Left ventricle myocardium inferior (tissue), 1 donor: ENCODE results near the gene CASQ2. TPM values are rescaled to one million over a fixed set of nuclear protein-coding genes. Genes with fewer than 3 reads are reported as not detected.
A peak's percentile ranks its signal among the peaks of the same experiment; 100 is the strongest.

Experiments
- DNase-seq: peaks from one replicate; pipeline ENCODE4 v3.0.0-alpha.2; 2020
- H3K27ac ChIP-seq: fragments of 200-600 bp; replicated peaks from 2 replicates; pipeline ENCODE4 v1.8.0; 2021
- H3K27me3 ChIP-seq: fragments of 200-600 bp; 2 replicates; pipeline ENCODE4 v1.8.0; 2021; ENCODE audit warnings: low read depth
- H3K36me3 ChIP-seq: fragments of 200-600 bp; 2 replicates; pipeline ENCODE4 v1.8.0; 2021
- H3K4me1 ChIP-seq: fragments of 200-600 bp; 2 replicates; pipeline ENCODE4 v1.8.0; 2021
- H3K4me3 ChIP-seq: fragments of 200-600 bp; 2 replicates; pipeline ENCODE4 v1.8.0; 2021; ENCODE audit warnings: mild to moderate bottlenecking, moderate library complexity
- H3K9me3 ChIP-seq: fragments of 200-600 bp; replicated peaks from 2 replicates; pipeline ENCODE4 v1.8.0; 2021
- intact Hi-C: fragments of 100-400 bp; cut with micrococcal nuclease; formaldehyde crosslinking; loops from one replicate; pipeline ENCODE4 v1.11.0; 2022
- total RNA-seq: library from RNA; stranded (reverse); fragmentation: NEBNext Ultra II Directional; extraction: Animal tissue kit (Norgen Biotek cat#: 25700); gene quantifications from one replicate; pipeline ENCODE4 v1.2.1, GENCODE V29; 2021
- TF ChIP-seq, protein P1 (sequence below): fragments of 200-600 bp; IDR thresholded peaks from 2 replicates; pipeline ENCODE4 v1.8.0; 2021; ENCODE audit warnings: antibody characterized with exemption, mild to moderate bottlenecking, borderline replicate concordance
- donor health status: DM: no; HTN: yes; CAD: no; lungs with severe emphysema.

CASQ2 gene
- total RNA-seq, 1 donor from 2014 or later: 1,110 TPM

DNA sequence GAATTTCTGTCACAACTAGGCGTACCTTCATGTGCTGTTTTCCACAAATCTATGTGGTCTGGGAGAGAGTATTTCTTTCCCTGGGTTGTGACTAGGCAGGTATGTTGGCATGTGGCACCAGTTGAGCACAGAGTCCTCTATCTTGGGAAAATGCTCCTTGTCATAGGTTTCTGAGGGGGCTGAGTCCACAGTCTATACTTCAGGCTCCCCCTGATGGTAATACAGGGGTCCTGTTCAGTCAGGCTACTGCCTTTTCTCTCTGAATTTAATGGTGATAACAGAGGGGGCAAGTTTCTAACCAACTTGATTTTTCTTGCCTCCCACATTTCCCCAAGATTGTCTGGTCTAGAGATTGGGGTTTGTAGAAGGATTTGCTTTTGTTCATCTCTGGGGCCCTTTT lies 90.9 kb downstream of the CASQ2 start:
- peaks cover 59% of the 10 kb centered on the region for H3K4me1 ChIP-seq
- H3K27ac ChIP-seq: no peak overlapping the region
- no peak for DNase-seq
- H3K4me3 ChIP-seq: no peak overlapping the region
- H3K36me3 ChIP-seq: peaks cover 4% of the 10 kb centered on the region
- intact Hi-C loops: no loop called here
- TF ChIP-seq, protein P1, sequence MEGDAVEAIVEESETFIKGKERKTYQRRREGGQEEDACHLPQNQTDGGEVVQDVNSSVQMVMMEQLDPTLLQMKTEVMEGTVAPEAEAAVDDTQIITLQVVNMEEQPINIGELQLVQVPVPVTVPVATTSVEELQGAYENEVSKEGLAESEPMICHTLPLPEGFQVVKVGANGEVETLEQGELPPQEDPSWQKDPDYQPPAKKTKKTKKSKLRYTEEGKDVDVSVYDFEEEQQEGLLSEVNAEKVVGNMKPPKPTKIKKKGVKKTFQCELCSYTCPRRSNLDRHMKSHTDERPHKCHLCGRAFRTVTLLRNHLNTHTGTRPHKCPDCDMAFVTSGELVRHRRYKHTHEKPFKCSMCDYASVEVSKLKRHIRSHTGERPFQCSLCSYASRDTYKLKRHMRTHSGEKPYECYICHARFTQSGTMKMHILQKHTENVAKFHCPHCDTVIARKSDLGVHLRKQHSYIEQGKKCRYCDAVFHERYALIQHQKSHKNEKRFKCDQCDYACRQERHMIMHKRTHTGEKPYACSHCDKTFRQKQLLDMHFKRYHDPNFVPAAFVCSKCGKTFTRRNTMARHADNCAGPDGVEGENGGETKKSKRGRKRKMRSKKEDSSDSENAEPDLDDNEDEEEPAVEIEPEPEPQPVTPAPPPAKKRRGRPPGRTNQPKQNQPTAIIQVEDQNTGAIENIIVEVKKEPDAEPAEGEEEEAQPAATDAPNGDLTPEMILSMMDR: peak; percentile 25
- no peaks in the 10 kb centered on the region for H3K9me3 ChIP-seq
- H3K27me3 ChIP-seq: no peaks in the 10 kb centered on the region

DNA sequence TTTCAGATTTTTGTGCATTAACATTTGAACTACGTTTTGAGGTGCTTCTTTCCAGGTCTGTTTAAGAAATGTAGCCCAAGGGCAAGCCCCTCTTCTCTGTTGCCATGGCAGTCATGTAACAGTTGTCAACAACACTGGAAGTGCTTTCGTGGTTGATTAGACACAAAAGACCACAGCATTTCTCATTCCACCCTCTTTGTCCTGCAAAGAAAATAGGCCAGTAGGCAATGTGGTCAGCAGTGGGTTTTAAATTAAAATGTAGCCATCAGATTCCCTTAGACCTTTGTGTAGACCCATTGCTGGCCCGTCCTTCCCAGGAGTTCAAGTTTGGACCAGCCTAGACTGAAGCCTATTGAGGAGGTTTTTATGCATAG lies 91.3 kb downstream of the CASQ2 start:
- Histone ChIP-seq H3K27ac (no peak overlapping the region), H3K27me3 (no peaks in the 10 kb centered on the region), H3K4me3 (no peak overlapping the region), H3K36me3 (no peaks in the 10 kb centered on the region), H3K4me1 (peaks cover 63% of the 10 kb centered on the region), H3K9me3 (no peaks in the 10 kb centered on the region)
- DNase-seq: no peak
- TF ChIP-seq, protein P1: no peak
- intact Hi-C loops: no loop called here

DNA sequence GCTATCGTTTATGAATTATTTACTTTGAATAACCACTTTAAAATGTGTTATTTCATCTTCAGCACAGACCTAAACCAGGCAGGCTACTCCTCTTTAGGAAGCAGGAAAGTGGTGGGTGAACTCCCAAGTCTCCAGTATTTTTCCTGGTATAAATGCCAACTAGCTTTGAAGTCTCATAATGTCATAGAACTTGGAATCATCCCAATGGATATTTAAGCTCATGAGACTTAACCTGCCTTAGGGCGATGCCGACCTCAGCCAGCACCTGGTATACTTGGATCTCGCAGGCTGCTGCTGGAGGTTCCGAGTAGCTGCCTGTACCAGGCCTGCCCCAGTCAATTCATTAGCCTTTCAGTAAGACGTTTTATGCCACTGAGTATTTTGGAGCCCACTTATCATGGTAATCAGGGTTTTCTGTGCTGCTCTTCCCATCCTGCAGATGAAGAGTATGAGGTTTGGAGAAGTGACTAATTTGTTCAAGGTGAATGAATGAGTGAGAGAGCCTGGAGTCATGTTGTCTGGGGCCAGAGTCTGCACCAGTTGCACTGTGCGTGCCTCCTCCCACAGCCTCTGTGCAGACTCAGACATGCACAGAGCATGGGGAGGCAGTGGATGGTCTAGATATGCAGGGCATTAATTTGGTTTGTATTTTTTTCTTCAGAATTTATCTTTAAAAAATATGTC lies 91.9 kb downstream of the CASQ2 start:
- Histone ChIP-seq H3K27me3 (no peaks in the 10 kb centered on the region), H3K4me3 (no peak overlapping the region), H3K4me1 (peaks cover 68% of the 10 kb centered on the region), H3K9me3 (no peaks in the 10 kb centered on the region), H3K27ac (no peak overlapping the region), H3K36me3 (no peaks in the 10 kb centered on the region)
- TF ChIP-seq, protein P1: no peak
- no peak for DNase-seq
- intact Hi-C loops: no loop called here

DNA sequence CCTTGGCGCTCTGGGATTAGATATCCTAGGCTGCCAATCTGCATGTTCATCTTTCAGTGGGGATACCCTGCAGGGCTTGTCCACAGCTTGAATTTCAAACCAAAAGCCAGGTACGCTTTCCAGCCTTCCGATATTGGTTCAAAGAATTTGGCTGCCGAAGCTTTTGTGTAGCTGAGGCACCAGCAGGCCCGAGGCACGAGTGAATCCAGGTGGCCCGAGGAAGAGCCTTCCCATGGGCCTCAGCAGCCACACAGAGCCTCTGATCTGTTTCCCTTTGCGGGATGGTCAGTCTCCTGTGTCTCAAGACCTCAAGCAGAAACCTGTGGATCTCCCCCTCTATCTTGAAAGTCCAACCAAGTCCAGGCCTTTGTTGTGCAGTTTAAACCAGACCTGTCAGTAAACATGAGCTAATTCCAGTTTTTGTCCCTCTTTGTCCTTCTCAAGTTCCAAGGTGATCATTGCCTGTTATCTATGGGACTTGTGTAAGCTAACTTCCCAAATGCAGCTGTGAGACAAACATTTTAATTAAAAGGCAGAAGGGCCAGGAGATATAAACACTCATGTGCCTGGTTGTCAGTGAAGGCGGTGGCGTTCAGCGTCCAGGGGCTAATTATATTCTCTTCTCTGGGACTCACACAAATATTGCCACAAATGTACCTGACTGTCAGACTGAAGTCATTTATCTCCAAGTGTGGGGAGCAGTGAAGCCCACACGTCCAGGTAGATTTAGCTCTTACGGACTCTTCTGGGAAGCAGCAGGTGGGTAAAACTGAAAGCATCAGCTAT lies 96.1 kb downstream of the CASQ2 start:
- H3K36me3 ChIP-seq: peaks cover 15% of the 10 kb centered on the region
- H3K9me3 ChIP-seq: no peaks in the 10 kb centered on the region
- TF ChIP-seq, protein P1: no peak
- intact Hi-C loops: no loop called here
- no peak for DNase-seq
- peaks cover 70% of the 10 kb centered on the region for H3K4me1 ChIP-seq
- no peaks in the 10 kb centered on the region for H3K27me3 ChIP-seq
- H3K4me3 ChIP-seq: no peak overlapping the region
- peak overlapping the region; percentile 63 for H3K27ac ChIP-seq

DNA sequence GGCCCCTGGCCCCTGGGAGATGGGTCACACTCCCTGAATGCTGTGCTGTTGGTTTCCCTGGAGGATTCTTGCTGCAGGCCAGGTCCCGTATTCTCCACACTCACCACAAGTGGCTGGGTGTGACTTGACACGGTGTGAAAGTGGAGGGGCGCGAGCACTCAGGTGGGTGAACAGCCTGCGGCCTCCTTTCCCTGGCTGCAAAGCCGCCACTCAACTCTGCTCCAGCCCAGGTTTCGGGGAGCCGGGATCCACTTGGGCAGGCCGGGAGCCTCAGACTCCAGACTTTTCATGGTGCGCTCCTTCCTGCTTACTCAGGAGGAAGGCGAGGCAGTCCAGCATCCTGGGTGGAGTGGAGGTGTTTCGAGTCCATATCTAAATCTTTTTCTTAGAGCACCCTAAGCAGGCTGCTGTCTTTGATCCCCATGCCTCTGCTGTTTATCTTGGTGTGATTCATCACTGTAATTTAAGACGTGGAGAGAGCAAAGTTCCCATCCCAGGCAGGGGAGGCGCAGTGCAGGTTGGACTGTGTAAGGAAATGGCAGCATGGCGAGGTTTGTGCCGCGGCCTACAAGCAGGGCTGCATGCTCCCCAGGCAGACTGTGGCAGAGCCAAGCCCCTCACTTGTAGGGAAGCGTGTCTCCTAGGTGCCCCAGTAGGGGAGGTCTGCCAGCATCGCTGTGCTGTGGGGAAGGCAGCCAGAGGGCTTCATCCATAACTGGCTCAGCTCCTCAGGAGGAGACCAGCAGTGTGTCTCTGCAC lies 97.2 kb downstream of the CASQ2 start:
- TF ChIP-seq, protein P1: no peak
- Histone ChIP-seq H3K27ac (peak overlapping the region; percentile 63), H3K4me1 (peaks cover 69% of the 10 kb centered on the region), H3K36me3 (peaks cover 15% of the 10 kb centered on the region), H3K27me3 (no peaks in the 10 kb centered on the region), H3K9me3 (no peaks in the 10 kb centered on the region), H3K4me3 (no peak overlapping the region)
- intact Hi-C loops: no loop called here
- no peak for DNase-seq
